Ishikawa (cell line): ENCODE data around the gene LPGAT1.

Experiments
- CREB1 ChIP-seq: IDR thresholded peaks from 2 replicates; pipeline ENCODE4 v1.6.1; 2012; ENCODE audit warnings: low read depth
- EP300 ChIP-seq: IDR thresholded peaks from 2 replicates; pipeline ENCODE4 v1.6.1; 2012; ENCODE audit warnings: borderline replicate concordance
- NFIC ChIP-seq: IDR thresholded peaks from 2 replicates; pipeline ENCODE4 v1.6.1; 2012
- TEAD4 ChIP-seq: IDR thresholded peaks from 2 replicates; pipeline ENCODE4 v1.6.1; 2012
- TF ChIP-seq, protein P1 (sequence below): IDR thresholded peaks from 2 replicates; pipeline ENCODE4 v1.6.1; 2012

GRCh38 chr1:211742272-211742671, 88.3 kb downstream of the LPGAT1 start:
- TF ChIP-seq NFIC (no peak), EP300 (no peak), CREB1 (no peak), TEAD4 (no peak)
- TF ChIP-seq, protein P1, sequence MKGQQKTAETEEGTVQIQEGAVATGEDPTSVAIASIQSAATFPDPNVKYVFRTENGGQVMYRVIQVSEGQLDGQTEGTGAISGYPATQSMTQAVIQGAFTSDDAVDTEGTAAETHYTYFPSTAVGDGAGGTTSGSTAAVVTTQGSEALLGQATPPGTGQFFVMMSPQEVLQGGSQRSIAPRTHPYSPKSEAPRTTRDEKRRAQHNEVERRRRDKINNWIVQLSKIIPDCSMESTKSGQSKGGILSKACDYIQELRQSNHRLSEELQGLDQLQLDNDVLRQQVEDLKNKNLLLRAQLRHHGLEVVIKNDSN, result no peak
